ENCODE results near the gene VPS18.

DNA sequence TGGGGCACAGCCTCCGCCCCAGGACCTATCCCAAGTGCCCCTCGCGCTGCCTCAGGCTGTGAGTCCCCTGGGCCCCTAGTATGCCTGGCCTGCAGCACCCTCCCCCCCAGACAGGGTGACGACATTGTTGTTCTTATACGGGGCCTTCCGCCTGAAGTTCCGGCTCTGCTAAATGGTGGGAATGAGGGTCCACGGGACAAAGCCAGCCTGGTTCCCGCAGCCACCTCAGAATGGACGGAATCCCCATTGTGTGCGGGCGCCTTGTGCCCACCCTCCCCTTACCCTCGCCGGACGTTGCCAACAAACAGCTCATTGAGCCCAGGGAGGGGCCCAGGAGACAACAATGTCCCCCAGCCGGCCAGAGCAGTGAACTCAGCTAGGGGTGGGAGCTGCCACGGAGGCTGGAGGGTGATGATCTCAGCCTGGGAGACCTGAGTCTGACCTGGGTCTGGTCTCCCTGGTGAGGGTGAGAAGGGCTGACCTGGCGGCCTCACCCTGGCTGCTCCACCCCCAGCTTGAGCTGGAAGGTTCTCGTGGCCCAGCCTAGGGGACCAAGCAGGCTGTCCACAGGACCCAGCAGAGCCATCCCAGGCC is 24.6 kb downstream of the VPS18 start:
- TF ChIP-seq POLR2A (IDR thresholded peaks at IDR 0.05; ENCODE audit: low read length), result no peak
- TF ChIP-seq GATA1 (IDR thresholded peaks at IDR 0.05; ENCODE audit: low read depth, low read length), result no peak
